Ovary (tissue), 9 donors: ENCODE data around the gene CA4. TPM values are rescaled to one million over a fixed set of nuclear protein-coding genes. Genes with fewer than 3 reads are reported as not detected.

Experiments used
- DNase-seq, 5 donors: peaks; one replicate each; pipeline ENCODE4 v3.0.0-alpha.2; 2019 to 2020
- H3K27ac ChIP-seq, 2 donors: fragments of 200-600 bp; one replicate each; pipeline versions ENCODE4 v1.5.1 to v1.8.0; 2019 to 2022
- H3K27me3 ChIP-seq: fragments of 200-600 bp; one replicate; pipeline ENCODE4 v1.8.0; 2022
- H3K36me3 ChIP-seq: fragments of 200-600 bp; sonication (generic); one replicate; pipeline ENCODE4 v1.5.1; 2019
- H3K4me1 ChIP-seq: one replicate; pipeline ENCODE4 v1.8.1; 2013; ENCODE audit warnings: mild to moderate bottlenecking, moderate library complexity; ENCODE audit not compliant: insufficient read depth
- H3K4me3 ChIP-seq: fragments of 200-600 bp; sonication (generic); one replicate; pipeline ENCODE4 v1.5.1; 2017
- H3K9me3 ChIP-seq, 2 donors: fragments of 200-600 bp in 1 of 2; sonication (generic) in 1 of 2; one replicate each; pipeline versions ENCODE4 v1.5.1 to v1.8.1; 2013 to 2019; ENCODE audit warnings: mild to moderate bottlenecking in 1 of 2, moderate library complexity in 1 of 2
- EP300 ChIP-seq: sonication (generic); formaldehyde crosslinking; IDR thresholded peaks from one replicate; pipeline ENCODE4 v1.6.1; 2017; ENCODE audit warnings: antibody characterized with exemption
- POLR2A ChIP-seq: fragments of 450-650 bp; IDR thresholded peaks from one replicate; pipeline ENCODE4 v1.6.1; 2017; ENCODE audit warnings: antibody characterized with exemption, mild to moderate bottlenecking, moderate library complexity
- WGBS, 3 donors: extraction: QIAGEN DNeasy Blood & Tissue Kit in 1 of 3; methylation state at CpG; one replicate each; pipeline versions ENCODE4 v1.1.5 to v1.1.7; 2013 to 2017; 5-methylcytosine and 5-hydroxymethylcytosine counted together
- intact Hi-C, 4 donors: fragments of 100-400 bp; cut with DNase I; formaldehyde crosslinking; loops; one replicate each; pipeline versions ENCODE4 v1.11.0 to v1.15.1; 2022 to 2023
- polyA plus RNA-seq, 2 donors: library from polyadenylated mRNA; stranded (reverse); fragments of 200-250 nt in 1 of 2; fragments of 350-450 nt in 1 of 2; fragmentation: Illumina TruSeq in 1 of 2; extraction: RNeasy Lipid Tissue Mini Kit (QIAGEN cat#74804) in 1 of 2; gene quantifications; one replicate each; pipeline ENCODE4 v1.2.3, GENCODE V29; 2013 to 2014
- total RNA-seq, 7 donors: library from RNA; depleted of rRNA in 2 of 7; stranded (reverse); fragments of >200 nt in 2 of 7; fragmentation: NEBNext Ultra II Directional in 3 of 7; extraction: Animal tissue kit (Norgen Biotek cat#: 25700) in 3 of 7; gene quantifications; one replicate each; pipeline versions ENCODE4 v1.1.0 to v1.2.4, GENCODE V29; 2016 to 2023
- TF ChIP-seq, protein P1 (sequence below), 3 donors: fragments of 450-650 bp in 2 of 3; fragments of 200-600 bp in 1 of 3; IDR thresholded peaks; one replicate each; pipeline versions ENCODE4 v1.5.1 to v1.8.0; 2016 to 2022; ENCODE audit warnings: antibody characterized with exemption in 3 of 3, mild to moderate bottlenecking in 1 of 3
- donor health status: DM: no; HTN: no; CAD: no; lungs with moderate emphysema.
- donor health status: DM: no; HTN: no; CAD: no.
- donor health status: Bipolar disorder and iron deficiency.
- donor health status: DM: yes; HTN: yes; CAD: no.
- donor health status: DM: no; HTN: no; CAD: no.
- donor health status: DM: yes; HTN: yes; CAD: no.

Gene CA4
- total and polyA plus RNA-seq, 9 donors: 1.1 to 39.3 (median 4.2) TPM

- Histone ChIP-seq H3K36me3 (no peaks in the 10 kb centered on the region), H3K9me3 (no peaks in the 10 kb centered on the region)
- intact Hi-C loops: no loop called here
Observed at GRCh38 chr17:60127068-60128064, 22.4 kb upstream of the CA4 start.

GRCh38 chr17:60128171-60128859, 21.5 kb upstream of the CA4 start:
- Histone ChIP-seq H3K9me3 (no peaks in the 10 kb centered on the region), H3K27ac (no peak overlapping the region), H3K27me3 (no peaks in the 10 kb centered on the region), H3K4me3 (no peak overlapping the region), H3K36me3 (no peaks in the 10 kb centered on the region), H3K4me1 (no peaks in the 10 kb centered on the region)
- no peak for DNase-seq
- intact Hi-C loops: no loop called here
- WGBS, 3 donors: 41 to 58% (median 46%) methylated on average over 8 of the region's 8 CpGs
- TF ChIP-seq, protein P1, sequence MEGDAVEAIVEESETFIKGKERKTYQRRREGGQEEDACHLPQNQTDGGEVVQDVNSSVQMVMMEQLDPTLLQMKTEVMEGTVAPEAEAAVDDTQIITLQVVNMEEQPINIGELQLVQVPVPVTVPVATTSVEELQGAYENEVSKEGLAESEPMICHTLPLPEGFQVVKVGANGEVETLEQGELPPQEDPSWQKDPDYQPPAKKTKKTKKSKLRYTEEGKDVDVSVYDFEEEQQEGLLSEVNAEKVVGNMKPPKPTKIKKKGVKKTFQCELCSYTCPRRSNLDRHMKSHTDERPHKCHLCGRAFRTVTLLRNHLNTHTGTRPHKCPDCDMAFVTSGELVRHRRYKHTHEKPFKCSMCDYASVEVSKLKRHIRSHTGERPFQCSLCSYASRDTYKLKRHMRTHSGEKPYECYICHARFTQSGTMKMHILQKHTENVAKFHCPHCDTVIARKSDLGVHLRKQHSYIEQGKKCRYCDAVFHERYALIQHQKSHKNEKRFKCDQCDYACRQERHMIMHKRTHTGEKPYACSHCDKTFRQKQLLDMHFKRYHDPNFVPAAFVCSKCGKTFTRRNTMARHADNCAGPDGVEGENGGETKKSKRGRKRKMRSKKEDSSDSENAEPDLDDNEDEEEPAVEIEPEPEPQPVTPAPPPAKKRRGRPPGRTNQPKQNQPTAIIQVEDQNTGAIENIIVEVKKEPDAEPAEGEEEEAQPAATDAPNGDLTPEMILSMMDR (IDR thresholded peaks at IDR 0.05): no peak
- TF ChIP-seq POLR2A: no peak
- TF ChIP-seq EP300: no peak

More at GRCh38 chr17:60127068-60128064, 22.4 kb upstream of the CA4 start:
- Histone ChIP-seq H3K27ac (no peak overlapping the region), H3K4me3 (no peak overlapping the region), H3K4me1 (no peaks in the 10 kb centered on the region), H3K27me3 (no peaks in the 10 kb centered on the region)
- 46 to 62% (median 52%) methylated on average over 14 of the region's 14 CpGs for WGBS, 3 donors
- DNase-seq: no peak
- TF ChIP-seq, protein P1 (IDR thresholded peaks at IDR 0.05): no peak
- no peak for TF ChIP-seq POLR2A
- no peak for TF ChIP-seq EP300

- TF ChIP-seq EP300: no peak
- TF ChIP-seq, protein P1 (IDR thresholded peaks at IDR 0.05): no peak
- TF ChIP-seq POLR2A: no peak
- WGBS, 3 donors: 79 to 88% (median 85%) methylated on average over 4 of the region's 4 CpGs
- no peak for DNase-seq
- intact Hi-C loops: no loop called here
- Histone ChIP-seq H3K27me3 (no peaks in the 10 kb centered on the region), H3K4me3 (no peak overlapping the region), H3K9me3 (no peaks in the 10 kb centered on the region), H3K36me3 (no peaks in the 10 kb centered on the region), H3K27ac (no peak overlapping the region), H3K4me1 (peaks cover 2% of the 10 kb centered on the region)
Observed at GRCh38 chr17:60129164-60129563, 20.6 kb upstream of the CA4 start.

DNA sequence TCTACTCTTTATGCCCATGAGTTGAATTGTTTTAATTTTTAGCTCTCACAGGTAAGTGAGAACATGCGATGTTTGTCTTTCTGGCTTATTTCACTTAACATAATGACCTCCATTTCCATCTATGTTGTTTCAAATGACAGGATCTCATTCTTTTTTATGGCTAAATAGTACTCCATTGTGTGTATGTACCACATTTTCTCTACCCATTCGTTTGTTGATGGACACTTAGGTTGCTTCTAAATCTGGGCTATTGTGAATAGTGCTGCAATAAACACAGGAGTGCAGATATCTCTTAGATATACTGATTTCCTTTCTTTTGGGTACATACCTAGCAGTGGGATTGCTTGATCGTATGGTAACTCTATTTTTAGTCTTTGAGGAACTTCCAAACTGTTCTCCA, 19.3 kb upstream of the CA4 start:
- 79 to 86% (median 85%) methylated on average over 3 of the region's 3 CpGs for WGBS, 3 donors
- H3K36me3 ChIP-seq: no peaks in the 10 kb centered on the region
- no peak for DNase-seq
- peaks cover 7% of the 10 kb centered on the region for H3K4me1 ChIP-seq
- no peaks in the 10 kb centered on the region for H3K27me3 ChIP-seq
- TF ChIP-seq POLR2A (no peak), EP300 (no peak)
- TF ChIP-seq, protein P1 (IDR thresholded peaks at IDR 0.05): no peak
- intact Hi-C loops: loop anchor here in 1 of 4 donors (5.0 kb wide), 1 partner anchor 1357 kb away; no protein-coding TSS in a partner anchor
- H3K9me3 ChIP-seq: no peaks in the 10 kb centered on the region
- no peak overlapping the region for H3K4me3 ChIP-seq
- no peak overlapping the region for H3K27ac ChIP-seq
